Trophoblast cell (in vitro differentiated cells and primary cell): ENCODE results near the gene NEUROG3.

ENCODE experiments used
- DNase-seq, 2 donors: peaks; one replicate each; pipeline ENCODE4 v3.0.0-alpha.2; 2016
- H2AFZ ChIP-seq: 2 replicates; pipeline ENCODE4 v1.6.1; 2013; ENCODE audit warnings: low read length, moderate library complexity, mild to moderate bottlenecking; ENCODE audit not compliant: insufficient read depth, poor library complexity
- H2AK5ac ChIP-seq: 2 replicates; pipeline ENCODE4 v1.6.1; 2013; ENCODE audit warnings: mild to moderate bottlenecking, low read length
- H2BK120ac ChIP-seq: 2 replicates; pipeline ENCODE4 v1.6.1; 2013; ENCODE audit warnings: low read length, mild to moderate bottlenecking, moderate library complexity; ENCODE audit not compliant: insufficient read depth, poor library complexity
- H2BK12ac ChIP-seq: 2 replicates; pipeline ENCODE4 v1.6.1; 2013; ENCODE audit warnings: mild to moderate bottlenecking, low read length, moderate library complexity
- H2BK5ac ChIP-seq: 2 replicates; pipeline ENCODE4 v1.6.1; 2013; ENCODE audit warnings: low read length, low read depth, moderate library complexity, mild to moderate bottlenecking; ENCODE audit not compliant: poor library complexity
- H3K14ac ChIP-seq: 2 replicates; pipeline ENCODE4 v1.6.1; 2013; ENCODE audit warnings: mild to moderate bottlenecking, low read length
- H3K18ac ChIP-seq: 2 replicates; pipeline ENCODE4 v1.6.1; 2013; ENCODE audit warnings: mild to moderate bottlenecking, low read length
- H3K23ac ChIP-seq: 2 replicates; pipeline ENCODE4 v1.6.1; 2013; ENCODE audit warnings: low read length
- H3K27ac ChIP-seq: 2 replicates; pipeline ENCODE4 v1.5.1; 2013; ENCODE audit warnings: low read depth, mild to moderate bottlenecking, inconsistent platforms, low read length, moderate library complexity
- H3K27me3 ChIP-seq: 2 replicates; pipeline ENCODE4 v1.6.1; 2013; ENCODE audit warnings: inconsistent platforms, mild to moderate bottlenecking, low read length, moderate library complexity; ENCODE audit not compliant: insufficient read depth
- H3K36me3 ChIP-seq, 2 experiments: 1 replicate in 1 of 2; 2 replicates in 1 of 2; pipeline ENCODE4 v1.6.1; 2013; ENCODE audit warnings: low read length in 2 of 2, mild to moderate bottlenecking in 2 of 2, moderate library complexity in 1 of 2; ENCODE audit not compliant: insufficient read depth in 2 of 2, control insufficient read depth in 1 of 2
- H3K4ac ChIP-seq: 2 replicates; pipeline ENCODE4 v1.6.1; 2013; ENCODE audit warnings: low read depth, mild to moderate bottlenecking, low read length, moderate library complexity
- H3K4me1 ChIP-seq, 2 experiments: 1 replicate in 1 of 2; 2 replicates in 1 of 2; pipeline ENCODE4 v1.6.1; 2013; ENCODE audit warnings: low read length in 2 of 2, mild to moderate bottlenecking in 2 of 2, moderate library complexity in 1 of 2; ENCODE audit not compliant: insufficient read depth in 2 of 2, control insufficient read depth in 1 of 2
- H3K4me2 ChIP-seq: 2 replicates; pipeline ENCODE4 v1.6.1; 2013; ENCODE audit warnings: inconsistent platforms, mild to moderate bottlenecking, low read length, moderate library complexity
- H3K4me3 ChIP-seq: 2 replicates; pipeline ENCODE4 v1.5.1; 2013; ENCODE audit warnings: mild to moderate bottlenecking, low read depth, low read length, inconsistent platforms
- H3K79me1 ChIP-seq: one replicate; pipeline ENCODE4 v1.6.1; 2013; ENCODE audit warnings: low read length
- H3K79me2 ChIP-seq: 2 replicates; pipeline ENCODE4 v1.6.1; 2013; ENCODE audit warnings: low read length, mild to moderate bottlenecking; ENCODE audit not compliant: control insufficient read depth, insufficient read depth, poor library complexity
- H3K9ac ChIP-seq: 2 replicates; pipeline ENCODE4 v1.6.1; 2013; ENCODE audit warnings: mild to moderate bottlenecking, low read length
- H3K9me3 ChIP-seq: 2 replicates; pipeline ENCODE4 v1.6.1; 2013; ENCODE audit warnings: low read depth, mild to moderate bottlenecking, control low read depth, inconsistent platforms, low read length; ENCODE audit not compliant: insufficient read depth
- H4K12ac ChIP-seq: 2 replicates; pipeline ENCODE4 v1.6.1; 2013; ENCODE audit warnings: low read depth, mild to moderate bottlenecking, low read length, moderate library complexity
- H4K8ac ChIP-seq: 2 replicates; pipeline ENCODE4 v1.6.1; 2013; ENCODE audit warnings: low read depth, mild to moderate bottlenecking, low read length, moderate library complexity
- H4K91ac ChIP-seq: one replicate; pipeline ENCODE4 v1.6.1; 2013; ENCODE audit warnings: low read depth, mild to moderate bottlenecking, low read length, moderate library complexity
- WGBS: extraction: QIAGEN DNeasy Blood & Tissue Kit; methylation state at CpG from one replicate; pipeline ENCODE4 v1.1.7; 2013; ENCODE audit warnings: missing lambda C conversion rate; ENCODE audit not compliant: insufficient read length, insufficient coverage; ENCODE audit errors: extremely low coverage; 5-methylcytosine and 5-hydroxymethylcytosine counted together

The NEUROG3 gene

DNA sequence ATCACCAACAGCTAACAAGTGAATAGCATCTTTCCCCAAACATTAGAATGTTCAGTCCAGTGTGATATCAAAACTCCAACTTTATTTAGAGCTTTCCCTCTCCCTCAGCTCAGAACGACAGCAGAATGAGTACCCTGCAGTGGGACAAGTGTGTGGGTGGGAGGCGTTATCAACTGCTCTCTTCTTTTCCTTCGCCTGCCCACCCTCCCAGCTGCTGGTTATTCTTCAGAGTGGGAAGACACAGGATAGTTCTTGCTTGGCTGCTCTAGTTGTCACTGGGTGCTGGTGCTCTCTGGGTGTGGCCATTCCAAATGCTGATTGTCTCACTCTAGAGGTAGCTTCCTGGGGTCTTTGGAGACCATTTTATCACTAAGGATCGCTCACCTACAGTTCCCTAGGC lies 43.1 kb upstream of the NEUROG3 start:
- no peak overlapping the region for H2BK12ac ChIP-seq
- no peak overlapping the region for H3K4ac ChIP-seq
- no peak overlapping the region for H2BK120ac ChIP-seq
- H3K9ac ChIP-seq, result no peak overlapping the region
- H3K18ac ChIP-seq, result no peak overlapping the region
- H3K9me3 ChIP-seq, result no peaks in the 10 kb centered on the region
- H4K12ac ChIP-seq, result no peak overlapping the region
- H2AFZ ChIP-seq, result no peak overlapping the region
- no peaks in the 10 kb centered on the region for H3K79me2 ChIP-seq
- no peak for DNase-seq
- no peak overlapping the region for H2BK5ac ChIP-seq
- H4K8ac ChIP-seq, result no peak overlapping the region
- no peak overlapping the region for H3K14ac ChIP-seq
- H3K4me1 ChIP-seq, result no peaks in the 10 kb centered on the region
- no peaks in the 10 kb centered on the region for H3K27me3 ChIP-seq
- no peaks in the 10 kb centered on the region for H3K79me1 ChIP-seq
- no peak overlapping the region for H3K4me2 ChIP-seq
- H3K36me3 ChIP-seq, result no peaks in the 10 kb centered on the region
- H3K23ac ChIP-seq, result peak overlapping the region; percentile 27
- no peak overlapping the region for H3K27ac ChIP-seq
- H4K91ac ChIP-seq, result no peak overlapping the region
- H3K4me3 ChIP-seq, result no peak overlapping the region
- no peak overlapping the region for H2AK5ac ChIP-seq
- no CpG with 5 or more reads among the region's 4 CpGs for WGBS

DNA sequence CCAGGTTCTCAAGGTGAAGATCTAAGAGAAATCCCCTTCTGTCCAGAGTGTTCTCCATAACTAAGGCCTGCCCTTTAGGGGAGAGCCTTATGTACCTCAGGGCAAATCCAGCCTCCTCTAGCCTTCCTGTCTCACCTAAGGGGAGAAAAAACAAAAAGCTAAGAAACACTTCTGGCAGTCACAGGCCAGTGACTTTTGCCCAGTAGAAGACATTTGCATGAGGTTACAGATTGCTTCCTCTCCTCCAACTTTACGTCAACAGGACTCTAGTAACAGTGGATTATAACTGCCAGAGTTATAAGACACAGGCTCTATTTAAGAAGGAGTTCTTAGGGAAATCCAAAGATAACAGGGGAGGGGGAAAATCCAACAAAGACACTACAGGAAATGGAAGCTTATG lies 40.9 kb upstream of the NEUROG3 start:
- Histone ChIP-seq H3K79me2 (no peaks in the 10 kb centered on the region), H3K4me2 (no peak overlapping the region), H3K23ac (no peak overlapping the region), H3K79me1 (no peaks in the 10 kb centered on the region), H3K4me3 (no peak overlapping the region), H2BK120ac (no peak overlapping the region), H3K27ac (no peak overlapping the region), H2AK5ac (no peak overlapping the region), H2AFZ (no peak overlapping the region), H3K14ac (no peak overlapping the region), H3K18ac (no peak overlapping the region), H4K91ac (no peak overlapping the region), H2BK5ac (no peak overlapping the region), H3K4me1 (no peaks in the 10 kb centered on the region), H3K9me3 (no peaks in the 10 kb centered on the region), H4K12ac (no peak overlapping the region), H2BK12ac (no peak overlapping the region), H3K4ac (no peak overlapping the region), H3K9ac (no peak overlapping the region), H3K27me3 (no peaks in the 10 kb centered on the region), H3K36me3 (no peaks in the 10 kb centered on the region), H4K8ac (no peak overlapping the region)
- WGBS, result no CpG with 5 or more reads among the region's 1 CpG
- DNase-seq, result no peak

- H3K14ac ChIP-seq, result no peak overlapping the region
- H3K79me1 ChIP-seq, result no peaks in the 10 kb centered on the region
- no peak overlapping the region for H2AK5ac ChIP-seq
- no peak overlapping the region for H4K91ac ChIP-seq
- no peak for DNase-seq
- no peak overlapping the region for H3K4me3 ChIP-seq
- H4K8ac ChIP-seq, result no peak overlapping the region
- H3K4ac ChIP-seq, result no peak overlapping the region
- H3K4me2 ChIP-seq, result no peak overlapping the region
- H3K36me3 ChIP-seq, result no peaks in the 10 kb centered on the region
- no peak overlapping the region for H4K12ac ChIP-seq
- H2BK12ac ChIP-seq, result no peak overlapping the region
- no peak overlapping the region for H2BK5ac ChIP-seq
- H2AFZ ChIP-seq, result no peak overlapping the region
- no peak overlapping the region for H3K27ac ChIP-seq
- no peaks in the 10 kb centered on the region for H3K4me1 ChIP-seq
- no peak overlapping the region for H3K23ac ChIP-seq
- no peak overlapping the region for H3K9ac ChIP-seq
- H3K9me3 ChIP-seq, result no peaks in the 10 kb centered on the region
- no peaks in the 10 kb centered on the region for H3K79me2 ChIP-seq
- no peak overlapping the region for H2BK120ac ChIP-seq
- H3K27me3 ChIP-seq, result no peaks in the 10 kb centered on the region
- H3K18ac ChIP-seq, result no peak overlapping the region
Observed at GRCh38 chr10:69612760-69613159, 39.5 kb upstream of the NEUROG3 start.

DNA sequence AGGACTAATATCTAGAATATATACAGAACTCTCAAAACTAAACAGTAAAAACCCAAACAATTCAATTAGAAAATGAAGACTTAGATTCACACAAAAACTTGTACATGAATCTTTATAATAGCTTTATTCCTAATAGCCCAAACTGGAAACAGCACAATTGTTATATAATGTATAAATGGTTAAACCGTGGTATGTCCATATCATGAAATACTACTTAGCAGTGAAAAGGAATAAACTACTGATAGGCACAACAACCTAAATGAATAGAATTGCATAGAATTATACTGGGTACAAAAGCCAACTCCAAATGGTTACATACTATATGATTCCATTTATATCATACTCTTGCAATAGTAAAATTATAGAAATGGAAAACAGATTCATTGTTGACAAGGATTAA lies 35.9 kb upstream of the NEUROG3 start:
- Histone ChIP-seq H3K27me3 (no peaks in the 10 kb centered on the region), H3K79me1 (no peaks in the 10 kb centered on the region), H2BK5ac (no peak overlapping the region), H2AK5ac (no peak overlapping the region), H3K14ac (no peak overlapping the region), H3K4ac (no peak overlapping the region), H2BK12ac (no peak overlapping the region), H4K8ac (no peak overlapping the region), H2AFZ (no peak overlapping the region), H3K4me3 (no peak overlapping the region), H3K23ac (no peak overlapping the region), H4K12ac (no peak overlapping the region), H3K79me2 (no peaks in the 10 kb centered on the region), H3K4me2 (no peak overlapping the region), H3K18ac (no peak overlapping the region), H3K4me1 (no peaks in the 10 kb centered on the region), H3K27ac (no peak overlapping the region), H2BK120ac (no peak overlapping the region), H3K9me3 (no peaks in the 10 kb centered on the region), H3K9ac (no peak overlapping the region), H4K91ac (no peak overlapping the region), H3K36me3 (no peaks in the 10 kb centered on the region)
- DNase-seq, result no peak
- WGBS, result no CpG with 5 or more reads among the region's 1 CpG
